Measurements from ENCODE around the gene ARAP1.

The ARAP1 gene

DNA sequence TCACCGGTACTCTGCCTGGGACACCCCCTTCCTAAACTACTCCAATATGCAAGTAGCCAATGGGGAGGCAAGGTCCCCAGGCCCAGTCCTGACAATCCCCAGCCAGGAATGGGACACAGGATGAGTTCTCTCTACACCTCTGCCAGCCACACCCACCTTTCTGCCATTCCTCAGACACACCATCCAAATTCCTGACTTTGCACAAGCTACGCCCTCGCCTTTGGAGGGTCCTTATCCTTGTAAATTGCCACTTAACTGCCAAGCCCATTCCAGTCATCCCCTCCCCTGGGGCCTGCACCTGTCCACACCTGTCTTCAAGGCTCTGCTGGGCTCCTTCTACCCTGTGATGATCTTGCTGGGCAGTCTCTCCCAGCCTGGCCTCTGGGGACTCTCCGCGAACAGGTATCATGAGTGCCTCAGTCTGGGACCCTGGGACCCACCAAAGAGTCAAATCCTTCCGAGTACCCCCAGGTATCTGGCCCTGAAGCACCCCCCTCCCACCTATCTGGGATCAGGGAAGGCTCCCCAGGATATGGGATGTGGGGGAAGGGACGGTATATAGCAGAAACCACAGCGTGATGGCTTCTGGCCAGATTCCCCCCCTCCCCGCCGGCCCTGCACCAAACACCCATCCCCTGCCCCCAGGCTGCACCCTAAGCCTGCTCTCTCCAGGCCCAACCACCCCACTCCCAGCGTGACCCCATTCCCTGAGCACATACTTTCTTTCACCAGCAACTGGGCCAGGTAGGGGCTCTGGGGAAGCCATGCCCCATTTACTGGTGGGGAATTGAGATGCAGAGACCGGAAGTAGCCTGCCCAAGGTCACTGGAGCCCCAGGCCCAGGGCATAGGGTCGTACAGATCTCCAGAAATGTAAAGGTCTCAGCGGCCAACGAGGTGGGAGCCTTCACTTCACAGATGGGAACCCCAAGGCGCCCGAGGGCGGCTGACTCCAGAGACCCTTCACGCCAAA, 806 bp downstream of the ARAP1 start:
- TF ChIP-seq, protein P1, sequence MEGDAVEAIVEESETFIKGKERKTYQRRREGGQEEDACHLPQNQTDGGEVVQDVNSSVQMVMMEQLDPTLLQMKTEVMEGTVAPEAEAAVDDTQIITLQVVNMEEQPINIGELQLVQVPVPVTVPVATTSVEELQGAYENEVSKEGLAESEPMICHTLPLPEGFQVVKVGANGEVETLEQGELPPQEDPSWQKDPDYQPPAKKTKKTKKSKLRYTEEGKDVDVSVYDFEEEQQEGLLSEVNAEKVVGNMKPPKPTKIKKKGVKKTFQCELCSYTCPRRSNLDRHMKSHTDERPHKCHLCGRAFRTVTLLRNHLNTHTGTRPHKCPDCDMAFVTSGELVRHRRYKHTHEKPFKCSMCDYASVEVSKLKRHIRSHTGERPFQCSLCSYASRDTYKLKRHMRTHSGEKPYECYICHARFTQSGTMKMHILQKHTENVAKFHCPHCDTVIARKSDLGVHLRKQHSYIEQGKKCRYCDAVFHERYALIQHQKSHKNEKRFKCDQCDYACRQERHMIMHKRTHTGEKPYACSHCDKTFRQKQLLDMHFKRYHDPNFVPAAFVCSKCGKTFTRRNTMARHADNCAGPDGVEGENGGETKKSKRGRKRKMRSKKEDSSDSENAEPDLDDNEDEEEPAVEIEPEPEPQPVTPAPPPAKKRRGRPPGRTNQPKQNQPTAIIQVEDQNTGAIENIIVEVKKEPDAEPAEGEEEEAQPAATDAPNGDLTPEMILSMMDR (conservative IDR thresholded peaks at IDR 0.05; ENCODE audit: low read length) = no peak
- H3K4me3 ChIP-seq (ENCODE audit: low read length) = peak overlapping the region; percentile 83
- no peak for DNase-seq (ENCODE audit: low read depth)

DNA sequence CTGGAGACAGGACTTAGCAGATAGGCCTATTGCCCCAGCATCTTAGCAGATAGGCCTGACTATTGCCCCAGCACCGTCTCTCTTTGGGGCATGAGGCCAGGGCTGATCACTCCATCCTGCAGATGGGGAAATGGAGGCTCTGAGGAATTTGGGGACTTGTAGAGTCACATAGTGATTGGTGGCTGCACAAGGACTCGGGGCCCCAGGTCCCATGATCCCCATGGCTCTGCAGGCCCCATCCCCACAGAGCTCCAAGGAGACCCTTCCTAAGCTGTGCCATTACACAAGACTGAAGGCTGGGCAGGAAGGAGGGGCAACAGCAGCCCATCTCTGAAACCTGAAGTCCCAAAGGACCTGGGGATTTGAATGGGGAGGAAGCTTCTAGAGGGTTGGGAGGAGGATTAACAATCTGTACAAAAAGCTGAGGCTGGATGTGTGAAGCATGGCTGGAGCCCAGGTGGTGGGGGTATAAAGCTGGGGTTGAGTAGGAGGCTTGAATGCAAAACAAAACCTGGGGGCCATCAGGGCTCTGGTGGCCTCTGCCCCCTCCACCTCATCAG, 1.6 kb downstream of the ARAP1 start:
- TF ChIP-seq, protein P1 (conservative IDR thresholded peaks at IDR 0.05; ENCODE audit: low read length) = no peak
- no peak overlapping the region; the same call in 1 of the 2 replicates for H3K4me3 ChIP-seq (ENCODE audit: low read length)
- no peak for DNase-seq (ENCODE audit: low read depth)

DNA sequence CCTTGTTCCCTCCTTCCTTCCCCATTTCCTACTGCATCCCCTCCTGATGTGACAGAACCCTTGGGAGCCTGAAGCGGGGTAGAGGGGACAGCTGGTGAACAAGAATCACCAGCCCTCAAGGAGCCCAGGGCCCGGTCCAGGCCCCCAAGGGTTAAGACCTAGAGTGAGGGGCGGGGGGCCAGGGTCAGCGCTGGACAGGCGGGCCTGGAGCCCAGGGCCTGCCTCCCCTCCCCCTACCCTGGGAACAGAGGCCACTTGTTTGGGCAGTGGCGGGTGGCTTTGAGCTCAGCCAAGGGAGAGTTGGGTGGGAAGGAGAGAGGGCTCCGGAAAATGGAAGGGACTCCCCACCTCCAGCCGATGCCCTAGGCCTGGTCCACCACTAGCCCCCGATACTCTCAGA, 2.1 kb downstream of the ARAP1 start:
- no peak overlapping the region for H3K4me3 ChIP-seq (ENCODE audit: low read length)
- TF ChIP-seq, protein P1 (conservative IDR thresholded peaks at IDR 0.05; ENCODE audit: low read length) = no peak
- DNase-seq (ENCODE audit: low read depth) = no peak

DNA sequence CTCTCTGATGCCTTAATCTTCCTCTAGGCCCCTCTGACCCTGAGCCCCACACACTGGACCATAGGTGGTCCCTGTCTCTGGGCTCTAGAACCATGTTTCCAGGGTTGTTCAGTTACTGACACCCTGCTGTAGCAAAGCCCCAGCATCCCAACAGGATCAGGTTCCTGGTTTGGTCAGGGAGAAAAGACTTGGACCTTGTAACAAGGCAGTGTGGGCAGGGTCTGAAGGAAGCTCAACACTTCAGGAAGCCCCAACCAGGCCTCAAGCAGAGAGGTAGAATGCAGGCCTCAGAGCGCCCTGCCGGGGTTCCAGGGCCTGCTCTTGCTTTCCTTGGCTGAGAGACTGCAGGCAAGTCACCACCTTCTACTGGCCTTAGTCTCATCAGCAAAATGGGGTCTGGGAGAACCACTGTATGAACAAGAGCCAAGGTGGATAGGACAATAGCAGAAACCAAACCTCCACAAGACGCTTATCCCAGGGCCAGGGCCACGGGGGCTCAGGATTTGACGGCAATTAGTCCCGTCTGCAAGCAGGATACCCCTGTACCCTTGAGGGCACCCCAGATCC, 4.8 kb downstream of the ARAP1 start:
- no peak for DNase-seq (ENCODE audit: low read depth)
- TF ChIP-seq, protein P1 (conservative IDR thresholded peaks at IDR 0.05; ENCODE audit: low read length) = no peak
- no peak overlapping the region for H3K4me3 ChIP-seq (ENCODE audit: low read length)

DNA sequence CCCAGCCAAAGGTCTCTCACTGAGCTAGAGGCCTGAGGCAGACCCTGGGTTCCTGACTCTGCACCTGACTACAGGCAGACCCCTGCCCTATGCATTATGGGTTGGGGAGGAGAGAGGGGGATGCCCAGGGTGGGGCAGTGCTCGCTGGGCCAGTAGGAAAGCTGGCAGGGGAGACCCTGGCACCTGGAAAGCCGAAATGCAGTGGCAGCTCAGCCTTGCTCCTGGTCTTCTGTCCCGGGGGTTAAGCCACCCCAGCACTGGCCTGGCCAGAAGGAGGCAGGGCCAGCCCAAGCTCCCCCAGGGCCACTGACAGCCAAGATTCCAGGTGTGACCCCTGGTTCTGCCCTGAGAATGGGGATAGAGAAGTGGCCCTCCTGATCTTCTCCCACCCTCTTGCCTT, 5.4 kb downstream of the ARAP1 start:
- no peak overlapping the region for H3K4me3 ChIP-seq (ENCODE audit: low read length)
- TF ChIP-seq, protein P1 (conservative IDR thresholded peaks at IDR 0.05; ENCODE audit: low read length) = no peak
- no peak for DNase-seq (ENCODE audit: low read depth)

DNA sequence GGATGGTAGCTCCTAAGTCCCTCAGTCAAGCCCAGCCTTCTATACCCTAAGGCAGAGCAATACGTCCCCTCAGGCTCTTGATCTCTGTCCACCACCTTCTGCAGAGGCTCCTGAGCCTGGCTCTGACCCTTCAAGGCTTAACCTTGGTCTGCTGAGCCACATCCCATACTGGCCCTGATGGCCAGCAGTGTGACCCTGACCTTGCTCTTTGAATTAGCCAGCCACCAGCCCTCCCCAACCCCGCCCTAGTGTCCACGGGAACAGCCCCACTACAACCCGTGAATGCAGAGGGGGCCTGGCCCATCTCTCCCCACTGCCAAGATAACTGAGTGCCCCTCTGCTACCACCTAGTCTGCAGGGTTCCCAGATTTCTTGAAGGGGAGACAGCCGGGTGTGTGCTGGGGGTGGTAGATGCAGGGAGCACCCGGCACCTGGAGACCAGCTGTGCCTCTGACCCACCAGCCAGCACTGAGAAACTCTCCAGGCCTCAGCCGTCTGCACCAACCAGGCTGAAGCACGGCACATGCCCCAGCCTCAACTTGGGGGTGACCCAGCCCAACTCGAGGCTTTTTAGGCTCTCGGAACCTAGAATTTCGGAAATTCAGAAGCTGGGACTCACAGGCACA, 6.2 kb downstream of the ARAP1 start:
- H3K4me3 ChIP-seq (ENCODE audit: low read length) = no peak overlapping the region
- no peak for DNase-seq (ENCODE audit: low read depth)
- TF ChIP-seq, protein P1 (conservative IDR thresholded peaks at IDR 0.05; ENCODE audit: low read length) = no peak

Data from AG10803 (cell line).